ENCODE measurements around the gene BMPR1A.

GRCh38 chr10:86773498-86773897, 17.1 kb downstream of the BMPR1A start:
- TF ChIP-seq POLR2A (IDR thresholded peaks at IDR 0.05), result no peak
- no peak for TF ChIP-seq CTCF (IDR thresholded peaks at IDR 0.05)

Measured in right lobe of liver (tissue), 4 donors.